COLO829 (cell line): Measurements from ENCODE around the gene BRDT.
"Not testable (repeated sequence)": the region's sequence is repeated elsewhere in the genome, so short reads cannot be mapped to it uniquely, and the experiment has no call there.

Experiments
- DNase-seq: peaks from one replicate; pipeline ENCODE4 v3.0.0; 2012; ENCODE audit warnings: low spot score

BRDT gene

GRCh38 chr1:91981996-91982609 lies 32.9 kb downstream of the BRDT start:
- no peak for DNase-seq

DNA sequence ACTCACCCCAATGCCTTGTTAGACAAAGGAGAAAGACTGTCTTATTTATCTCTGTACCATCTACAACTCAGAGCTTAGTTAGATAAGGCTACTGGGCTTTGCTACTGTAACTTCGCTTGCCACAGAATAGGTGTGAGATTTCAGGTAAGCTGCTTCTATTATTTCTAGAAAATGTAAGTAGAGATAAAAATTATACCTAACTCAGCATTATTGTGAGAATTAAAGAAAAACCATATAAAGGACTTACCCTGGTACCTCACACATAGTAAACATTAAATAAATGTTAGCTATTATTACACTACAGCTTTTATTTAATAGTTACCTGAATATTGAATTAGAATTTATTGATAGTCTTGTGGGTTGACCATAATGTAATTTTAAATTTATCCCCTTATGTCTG lies 44.1 kb downstream of the BRDT start:
- DNase-seq = no peak

- peak; percentile 32 for DNase-seq
These were observed 48.5 kb downstream of the BRDT start for GRCh38 chr1:91997607-91998195.

GRCh38 chr1:92004129-92004528 lies 54.9 kb downstream of the BRDT start:
- DNase-seq = no peak

- DNase-seq = no peak
These were observed 64.7 kb downstream of the BRDT start for GRCh38 chr1:92013923-92014322.

DNA sequence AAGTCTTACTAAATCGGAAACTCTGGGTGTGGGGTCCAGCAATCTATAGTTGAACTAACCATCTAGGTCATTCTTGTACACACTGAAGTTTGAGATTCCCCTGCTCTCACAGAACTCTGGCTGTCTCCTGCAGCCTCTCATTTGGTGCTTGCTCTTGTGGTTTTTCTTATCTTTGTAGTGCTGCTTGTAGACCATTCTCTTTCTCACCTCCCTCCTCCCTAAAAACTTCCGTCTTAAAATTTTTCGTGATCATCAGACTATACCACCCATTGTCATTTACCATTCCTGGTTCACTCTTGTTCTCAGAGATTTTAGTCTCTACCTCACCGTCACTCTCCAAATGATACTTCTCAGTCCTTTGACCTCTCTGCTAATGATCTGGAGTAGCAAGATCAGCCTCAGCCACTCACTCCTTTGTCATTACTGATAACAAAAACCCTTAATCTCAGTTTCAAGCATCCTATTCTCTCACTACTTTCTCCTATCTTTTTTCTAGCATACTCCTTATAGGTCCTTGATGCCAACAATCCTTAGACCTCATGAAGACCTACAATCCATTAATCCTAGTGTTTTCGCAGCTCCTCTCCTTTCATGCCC lies 67.6 kb downstream of the BRDT start:
- DNase-seq = no peak

DNA sequence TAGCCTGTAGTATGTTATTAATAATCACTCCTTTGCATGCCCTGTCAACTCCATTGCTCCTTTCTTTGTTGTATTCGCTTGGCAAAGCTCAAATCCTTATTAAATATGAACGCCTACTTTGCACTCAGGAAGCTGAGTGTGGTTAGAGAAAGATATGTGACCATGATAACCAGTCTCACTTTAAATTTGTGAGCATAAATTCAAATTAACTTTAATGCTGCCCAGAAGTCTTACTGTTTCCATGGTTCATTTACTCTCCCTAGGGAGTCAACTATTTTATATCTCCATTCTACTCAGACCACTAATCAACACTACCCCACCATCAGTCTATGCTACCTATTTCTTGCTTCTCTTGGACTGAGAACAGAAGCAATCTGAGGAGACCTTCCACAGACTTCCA lies 68.5 kb downstream of the BRDT start:
- no peak for DNase-seq

GRCh38 chr1:92026042-92026441 lies 76.8 kb downstream of the BRDT start:
- not testable (repeated sequence) for DNase-seq

DNA sequence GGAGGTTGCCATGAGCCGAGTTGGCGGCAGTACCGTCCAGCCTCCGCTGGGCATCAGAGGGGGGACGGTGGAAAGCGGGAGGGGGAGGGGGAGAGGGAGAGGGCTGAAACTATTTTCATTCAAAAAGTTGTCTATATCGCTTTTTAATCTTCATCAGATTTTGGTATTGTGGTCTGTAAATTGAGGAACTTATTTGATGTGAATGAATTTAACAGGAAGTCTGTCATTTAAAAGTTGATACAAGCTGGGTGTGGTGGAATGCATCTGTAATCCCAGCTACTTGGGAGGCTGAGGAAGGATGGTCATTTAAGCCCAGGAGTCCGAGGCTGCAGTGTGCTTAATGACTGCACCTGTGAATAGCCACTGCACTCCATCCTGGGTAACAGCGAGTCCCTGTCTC lies 77.6 kb downstream of the BRDT start:
- no peak for DNase-seq

DNA sequence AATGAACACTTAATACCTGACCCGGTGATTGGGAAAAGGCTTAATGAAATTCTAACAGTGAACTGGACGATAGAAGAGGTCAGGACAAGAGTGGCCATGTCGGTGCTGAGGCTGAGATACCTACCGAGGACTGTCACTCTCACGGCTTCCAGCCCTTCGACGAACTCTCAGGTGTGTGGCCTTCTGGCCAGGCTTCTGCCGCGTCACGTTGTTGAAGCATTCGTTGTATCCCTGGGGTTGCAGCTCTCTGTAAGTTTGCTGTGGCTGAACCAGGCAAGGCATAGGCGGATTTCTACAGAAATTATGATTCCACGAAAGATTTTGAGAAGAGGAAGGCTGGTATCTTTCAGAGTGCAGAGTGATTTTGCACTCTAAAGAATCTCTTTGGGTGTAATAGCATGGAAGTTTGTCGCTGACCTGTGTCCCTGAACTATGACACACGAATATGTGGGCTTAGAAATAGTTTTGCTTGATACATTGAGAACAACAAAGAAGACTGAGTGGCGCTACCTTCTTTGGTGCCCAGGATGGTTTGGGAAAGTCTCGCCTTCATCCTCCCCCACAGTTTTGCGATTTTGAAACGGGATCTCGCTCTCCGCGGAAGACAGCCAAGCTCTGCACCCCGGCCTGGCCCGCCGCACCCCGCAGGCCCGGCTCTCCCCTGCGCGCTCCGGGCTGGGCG lies 80.2 kb downstream of the BRDT start:
- no peak for DNase-seq

- DNase-seq = peak; percentile 1
These were observed 81.5 kb downstream of the BRDT start for GRCh38 chr1:92030656-92031107.

GRCh38 chr1:92031281-92032110 lies 82.3 kb downstream of the BRDT start:
- DNase-seq = no peak

DNA sequence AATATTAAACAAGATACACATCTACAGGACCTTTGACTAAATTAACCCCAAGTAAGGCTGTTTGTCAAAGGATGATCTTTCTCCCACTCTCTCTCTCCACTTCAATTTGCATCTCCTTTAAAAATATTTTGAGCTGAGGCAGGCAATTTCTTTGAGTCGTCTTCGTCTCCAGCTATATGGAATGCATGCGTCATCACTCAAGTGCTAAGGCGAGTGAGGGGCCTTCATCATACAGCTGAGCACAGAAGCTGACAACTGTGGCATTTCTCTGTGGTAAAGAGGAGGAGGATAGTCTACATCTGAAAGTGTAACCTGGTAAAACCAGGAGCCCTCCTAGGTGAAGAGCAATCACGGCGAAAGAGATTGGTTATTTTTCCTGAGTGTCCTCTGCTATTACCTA lies 88.2 kb downstream of the BRDT start:
- DNase-seq = no peak

DNA sequence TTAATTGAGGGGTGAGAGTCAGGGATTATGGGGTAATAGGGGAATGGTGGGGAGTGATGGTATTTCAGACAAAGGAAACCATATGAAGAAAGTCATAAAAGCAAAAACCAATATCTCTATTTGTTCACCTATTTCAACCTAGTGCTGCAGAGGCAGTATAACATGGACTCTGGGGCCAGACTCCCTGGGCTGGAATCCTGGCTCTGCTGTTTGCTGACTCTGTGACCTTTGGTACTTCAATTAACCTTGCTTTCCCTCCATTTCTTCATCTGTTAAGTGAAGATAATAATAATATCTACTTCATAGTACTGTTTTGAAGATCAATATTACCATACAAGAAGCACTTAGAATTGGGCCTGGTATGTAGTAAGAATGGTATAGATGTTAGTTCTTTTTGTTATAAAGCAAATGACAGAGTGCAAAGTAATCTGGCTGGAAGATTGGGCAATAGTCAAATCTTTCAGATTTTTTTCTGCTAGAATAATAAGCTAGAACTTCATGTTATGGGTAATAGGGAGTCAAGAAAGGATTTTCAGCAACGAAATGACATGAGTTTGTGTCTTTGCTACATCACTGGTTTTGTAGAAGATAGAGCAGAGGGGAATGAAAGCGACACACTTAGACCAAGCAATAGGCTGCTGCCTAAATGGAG lies 89.6 kb downstream of the BRDT start:
- DNase-seq = no peak

DNA sequence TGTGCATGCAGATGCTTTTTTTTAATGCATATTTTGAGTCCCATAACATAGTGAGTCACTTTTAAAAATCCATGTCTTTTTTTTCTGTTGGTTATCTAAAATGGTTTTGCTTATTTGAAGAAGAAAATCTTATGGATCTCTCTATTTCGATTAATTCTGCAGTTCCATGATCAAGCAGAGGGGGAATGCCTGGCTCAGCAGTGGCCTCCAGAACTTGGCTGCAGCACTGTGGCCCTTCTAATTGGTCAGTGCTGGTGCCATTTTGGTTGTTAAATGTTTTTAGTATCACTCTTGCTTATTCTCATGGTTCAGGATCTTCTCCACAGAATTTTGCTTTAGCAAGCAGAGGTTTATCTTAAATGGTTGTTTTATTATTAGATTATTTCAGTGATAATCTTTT lies 91.8 kb downstream of the BRDT start:
- no peak for DNase-seq

DNA sequence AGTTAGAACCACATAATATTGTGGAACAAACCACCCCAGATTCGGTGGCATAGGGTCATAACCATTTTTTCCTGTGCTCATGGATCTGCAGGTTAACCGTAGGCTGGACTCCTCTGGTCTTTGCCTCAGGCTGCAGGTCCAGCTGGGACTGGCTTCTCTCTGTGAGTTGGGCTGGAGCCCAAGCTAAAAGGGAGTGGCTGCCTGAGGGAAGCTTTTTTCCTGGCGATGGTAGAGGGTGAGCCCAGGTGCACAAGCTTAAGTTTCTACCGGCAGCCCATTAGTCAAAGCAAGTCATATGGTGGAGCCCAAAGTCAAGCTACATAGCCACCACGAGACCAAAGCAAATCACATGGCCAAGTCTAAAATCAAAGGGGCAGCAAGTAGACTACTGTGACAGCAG lies 94.4 kb downstream of the BRDT start:
- DNase-seq = no peak

GRCh38 chr1:92045766-92046495 lies 96.7 kb downstream of the BRDT start:
- DNase-seq = no peak

- DNase-seq = peak; percentile 8
These were observed 102.7 kb downstream of the BRDT start for GRCh38 chr1:92051948-92052347.
